SK-N-SH treated with all-trans-retinoic acid at 6 μM for 48 hours (cell line): ENCODE results near the gene ZNF276.

Experiments used
- ATAC-seq: fragments of 200-7000 bp; cut with Tn5 transposase; 3 replicates; pipeline ENCODE4 v1.9.1; 2020; ENCODE audit warnings: mild to moderate bottlenecking, moderate library complexity
- ARNTL ChIP-seq: fragments of 450-650 bp; formaldehyde crosslinking; IDR thresholded peaks from 2 replicates; pipeline ENCODE4 v1.5.0; 2020; ENCODE audit warnings: low read depth, mild to moderate bottlenecking, moderate library complexity, borderline replicate concordance
- BACH2 ChIP-seq: fragments of 250-450 bp; sonication (Bioruptor Pico); IDR thresholded peaks from 2 replicates; pipeline ENCODE4 v1.9.0; 2021; ENCODE audit warnings: mild to moderate bottlenecking, borderline replicate concordance
- CREB5 ChIP-seq: fragments of 250-450 bp; sonication (Bioruptor Pico); IDR thresholded peaks from 2 replicates; pipeline ENCODE4 v1.5.1; 2020; ENCODE audit warnings: low read depth, mild to moderate bottlenecking, moderate library complexity
- CSDC2 ChIP-seq: fragments of 250-450 bp; sonication (Bioruptor Pico); IDR thresholded peaks from 2 replicates; pipeline ENCODE4 v1.5.0; 2020; ENCODE audit warnings: mild to moderate bottlenecking, moderate library complexity
- CSRNP3 ChIP-seq: fragments of 250-450 bp; sonication (Bioruptor Pico); IDR thresholded peaks from 2 replicates; pipeline ENCODE4 v1.5.1; 2021; ENCODE audit warnings: mild to moderate bottlenecking, moderate library complexity
- ESRRG ChIP-seq: fragments of 250-450 bp; sonication (Bioruptor Pico); IDR thresholded peaks from 2 replicates; pipeline ENCODE4 v1.6.1; 2021; ENCODE audit warnings: mild to moderate bottlenecking
- GLIS3 ChIP-seq: fragments of 250-450 bp; sonication (Bioruptor Pico); IDR thresholded peaks from 2 replicates; pipeline ENCODE4 v1.5.0; 2020; ENCODE audit warnings: mild to moderate bottlenecking, moderate library complexity
- OSR1 ChIP-seq: fragments of 250-450 bp; sonication (Bioruptor Pico); IDR thresholded peaks from 2 replicates; pipeline ENCODE4 v1.8.0; 2022; ENCODE audit warnings: moderate library complexity, mild to moderate bottlenecking, inconsistent platforms
- PATZ1 ChIP-seq: fragments of 250-450 bp; sonication (Bioruptor Pico); IDR thresholded peaks from 2 replicates; pipeline ENCODE4 v1.8.0; 2020; ENCODE audit warnings: mild to moderate bottlenecking, moderate library complexity, borderline replicate concordance
- POU6F1 ChIP-seq: fragments of 250-450 bp; sonication (Bioruptor Pico); IDR thresholded peaks from 2 replicates; pipeline ENCODE4 v1.8.0; 2021; ENCODE audit warnings: low read depth, mild to moderate bottlenecking, moderate library complexity, borderline replicate concordance
- RARB ChIP-seq: fragments of 250-450 bp; sonication (Bioruptor Pico); IDR thresholded peaks from 2 replicates; pipeline ENCODE4 v1.8.0; 2021; ENCODE audit warnings: mild to moderate bottlenecking, moderate library complexity
- SNAI2 ChIP-seq: fragments of 250-450 bp; sonication (Bioruptor Pico); IDR thresholded peaks from 2 replicates; pipeline ENCODE4 v1.5.0; 2020; ENCODE audit warnings: mild to moderate bottlenecking, moderate library complexity
- TCF4 ChIP-seq: fragments of 250-450 bp; sonication (Bioruptor Pico); IDR thresholded peaks from 2 replicates; pipeline ENCODE4 v1.8.0; 2021; ENCODE audit warnings: mild to moderate bottlenecking, moderate library complexity, borderline replicate concordance
- TOX ChIP-seq: fragments of 250-450 bp; sonication (Bioruptor Pico); IDR thresholded peaks from 2 replicates; pipeline ENCODE4 v1.8.0; 2021; ENCODE audit warnings: mild to moderate bottlenecking, moderate library complexity, borderline replicate concordance
- TSHZ2 ChIP-seq: fragments of 250-450 bp; sonication (Bioruptor Pico); IDR thresholded peaks from 2 replicates; pipeline ENCODE4 v1.5.0; 2020; ENCODE audit warnings: mild to moderate bottlenecking, moderate library complexity
- ZC3H10 ChIP-seq: fragments of 250-450 bp; sonication (Bioruptor Pico); IDR thresholded peaks from 2 replicates; pipeline ENCODE4 v1.5.1; 2021; ENCODE audit warnings: mild to moderate bottlenecking, moderate library complexity
- ZFP3 ChIP-seq: fragments of 250-450 bp; sonication (Bioruptor Pico); IDR thresholded peaks from 2 replicates; pipeline ENCODE4 v1.5.0; 2020; ENCODE audit warnings: mild to moderate bottlenecking, moderate library complexity
- ZFP30 ChIP-seq: fragments of 450-650 bp; formaldehyde crosslinking; IDR thresholded peaks from 2 replicates; pipeline ENCODE4 v1.5.0; 2022; ENCODE audit warnings: mild to moderate bottlenecking, moderate library complexity
- ZNF565 ChIP-seq: fragments of 450-650 bp; formaldehyde crosslinking; conservative IDR thresholded peaks from 2 replicates; pipeline ENCODE4 v1.5.0; 2020; ENCODE audit warnings: low read depth, mild to moderate bottlenecking, moderate library complexity
- ZNF70 ChIP-seq: fragments of 450-650 bp; formaldehyde crosslinking; IDR thresholded peaks from 2 replicates; pipeline ENCODE4 v1.5.0; 2020; ENCODE audit warnings: mild to moderate bottlenecking, moderate library complexity

The ZNF276 gene

GRCh38 chr16:89729293-89729692 lies 8.0 kb downstream of the ZNF276 start:
- ATAC-seq, result no peak
- no peak for TF ChIP-seq ZC3H10 (CRISPR knock-in tag)
- TF ChIP-seq RARB (CRISPR knock-in tag), result no peak
- no peak for TF ChIP-seq ZFP30 (CRISPR knock-in tag)
- no peak for TF ChIP-seq ZNF565
- TF ChIP-seq OSR1 (CRISPR knock-in tag), result no peak

- no peak; the same call in 2 of the 3 replicates for ATAC-seq
- TF ChIP-seq GLIS3 (no peak), CREB5 (CRISPR knock-in tag) (no peak), TCF4 (CRISPR knock-in tag) (no peak), BACH2 (CRISPR knock-in tag) (no peak), ARNTL (CRISPR knock-in tag) (no peak), ZNF565 (no peak), ZFP3 (CRISPR knock-in tag) (no peak), TSHZ2 (CRISPR knock-in tag) (no peak), CSRNP3 (CRISPR knock-in tag) (no peak), TOX (CRISPR knock-in tag) (no peak), SNAI2 (CRISPR knock-in tag) (no peak), ZNF70 (CRISPR knock-in tag) (no peak), RARB (CRISPR knock-in tag) (no peak), PATZ1 (CRISPR knock-in tag) (no peak)
These were observed 8.7 kb downstream of the ZNF276 start for GRCh38 chr16:89729863-89730593.

- TF ChIP-seq TCF4 (CRISPR knock-in tag) (no peak), CSDC2 (CRISPR knock-in tag) (no peak), ARNTL (CRISPR knock-in tag) (no peak), POU6F1 (CRISPR knock-in tag) (no peak), ESRRG (CRISPR knock-in tag) (no peak), ZC3H10 (CRISPR knock-in tag) (no peak), ZFP30 (CRISPR knock-in tag) (no peak)
- no peak; the same call in 1 of the 3 replicates for ATAC-seq
These were observed 9.4 kb downstream of the ZNF276 start for GRCh38 chr16:89730610-89731234.
